SH-SY5Y (cell line): ENCODE measurements around the gene PIKFYVE.

Source experiments
- GATA2 ChIP-seq: IDR thresholded peaks from 2 replicates; pipeline ENCODE4 v1.6.1; 2011; ENCODE audit warnings: mild to moderate bottlenecking, low read depth, low read length
- GATA3 ChIP-seq: IDR thresholded peaks from 2 replicates; pipeline ENCODE4 v1.6.1; 2011; ENCODE audit warnings: low read depth, mild to moderate bottlenecking, low read length, moderate library complexity

PIKFYVE gene

DNA sequence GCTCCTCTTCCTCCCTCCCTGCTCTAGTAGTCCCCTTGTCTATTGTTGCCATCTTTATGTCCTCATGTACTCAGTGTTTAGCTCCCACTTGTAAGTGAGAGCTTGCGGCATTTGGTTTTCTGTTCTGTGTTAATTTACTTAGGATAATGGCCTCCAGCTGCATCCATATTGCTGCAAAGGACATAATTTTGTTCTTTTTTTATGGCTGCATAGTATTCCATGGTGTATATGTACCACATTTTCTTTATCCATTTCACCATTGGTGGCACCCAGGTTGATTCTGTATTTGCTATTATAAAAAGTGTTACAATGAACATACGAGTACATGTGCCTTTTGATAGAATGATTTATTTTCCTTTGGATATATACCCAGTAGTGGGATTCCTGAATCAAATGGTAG lies 12.5 kb downstream of the PIKFYVE start:
- no peak for TF ChIP-seq GATA2
- TF ChIP-seq GATA3 = no peak

DNA sequence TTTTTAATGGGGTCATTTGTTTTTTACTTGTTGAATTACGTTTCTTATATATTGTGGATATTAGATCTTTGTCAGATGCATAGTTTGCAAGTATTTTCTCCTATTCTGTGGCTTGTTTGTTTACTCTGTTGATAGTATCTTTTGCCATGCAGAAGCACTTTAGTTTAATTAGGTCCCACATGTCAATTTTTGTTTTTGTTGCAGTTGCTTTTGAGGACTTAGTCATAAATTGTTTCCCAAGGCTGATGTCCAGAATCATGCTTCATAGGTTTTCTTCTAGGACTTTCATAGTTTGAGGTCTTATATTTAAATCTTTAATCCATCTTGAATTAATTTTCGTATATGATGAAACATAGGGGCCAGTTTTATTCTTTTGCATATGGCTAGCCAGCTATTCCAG lies 13.2 kb downstream of the PIKFYVE start:
- TF ChIP-seq GATA2 (no peak), GATA3 (no peak)

DNA sequence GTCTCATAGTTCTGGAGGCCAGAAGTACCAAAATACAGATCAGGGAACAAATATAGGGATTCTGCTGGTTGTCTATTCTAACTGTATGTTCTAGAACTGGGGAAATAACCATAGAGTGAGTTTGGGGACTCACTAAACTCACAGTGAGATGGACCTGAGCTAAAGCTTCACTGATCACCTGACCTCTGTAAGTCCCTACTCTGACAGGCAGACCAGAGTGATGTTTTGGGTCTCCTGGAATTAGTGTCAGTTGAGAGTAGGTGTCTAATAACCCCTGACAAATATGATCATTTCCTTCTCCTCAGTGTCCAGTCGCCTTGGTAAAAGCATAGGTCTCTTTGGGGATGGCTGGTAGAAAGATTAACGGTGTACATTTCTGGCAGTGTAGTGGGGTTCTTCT lies 14.2 kb downstream of the PIKFYVE start:
- no peak for TF ChIP-seq GATA3

DNA sequence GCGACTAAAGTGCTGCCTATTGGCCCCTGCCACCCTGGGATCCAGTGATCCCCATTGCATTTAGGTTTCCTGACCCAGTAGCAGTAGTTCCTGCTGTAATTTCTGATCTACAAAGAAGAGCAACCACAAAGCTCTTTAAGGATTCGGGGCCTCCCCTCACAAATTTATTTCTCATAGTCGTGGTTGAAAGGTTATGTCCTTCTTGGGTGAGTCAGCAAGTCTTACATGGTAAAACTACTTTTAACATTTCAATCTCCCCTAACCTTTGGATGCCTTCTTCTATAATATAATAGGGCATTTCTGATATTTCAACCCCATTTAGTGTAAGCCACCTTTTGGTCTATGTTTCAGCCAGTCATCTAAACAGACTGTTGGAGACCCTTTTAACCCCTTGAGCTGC lies 14.9 kb downstream of the PIKFYVE start:
- TF ChIP-seq GATA3 (no peak), GATA2 (no peak)

DNA sequence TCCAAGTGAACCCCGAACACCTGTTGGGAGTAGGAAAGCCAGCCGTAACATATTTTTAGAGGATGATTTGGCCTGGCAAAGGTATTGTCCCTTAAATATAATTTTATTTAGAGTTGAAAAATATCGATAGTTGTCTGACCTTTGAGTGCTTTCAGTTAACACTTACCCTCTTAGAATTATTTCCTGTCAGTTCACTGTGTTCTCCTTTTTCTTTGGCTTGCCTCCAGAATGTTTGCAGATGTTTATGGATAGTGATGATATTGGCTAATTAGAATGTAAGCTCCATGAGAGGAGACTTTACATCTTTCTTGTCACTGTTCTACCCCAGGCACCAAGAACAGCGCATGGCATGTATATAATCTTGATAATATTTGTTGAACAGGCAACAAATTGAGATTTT lies 19.8 kb downstream of the PIKFYVE start:
- no peak for TF ChIP-seq GATA3
- no peak for TF ChIP-seq GATA2

DNA sequence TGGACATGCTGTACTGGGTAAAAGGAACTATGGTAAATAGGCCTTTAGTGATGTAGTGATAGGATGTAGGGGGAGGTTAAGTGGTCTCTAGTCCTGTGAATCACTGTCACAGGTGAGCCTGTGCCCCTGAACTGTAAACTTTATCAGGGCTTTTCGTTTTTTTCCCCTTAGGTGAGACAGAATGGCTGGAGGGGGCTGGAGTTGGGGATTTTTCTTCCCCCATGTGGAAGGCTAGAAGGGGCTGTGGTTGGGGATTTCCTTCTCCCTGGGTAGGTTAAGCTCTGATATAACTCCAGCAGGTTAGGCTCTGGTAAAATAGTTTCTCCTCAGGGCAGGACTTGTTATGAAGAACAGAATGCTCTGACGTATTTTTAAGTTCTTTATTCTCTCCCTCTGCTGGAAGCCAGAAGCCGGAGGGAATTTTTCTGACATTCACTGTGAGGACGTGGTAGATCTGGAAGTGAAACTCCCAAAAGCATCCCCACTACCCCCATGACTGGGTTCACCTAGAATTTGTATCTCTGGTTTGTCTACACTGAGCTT lies 28.5 kb downstream of the PIKFYVE start:
- TF ChIP-seq GATA3 (no peak), GATA2 (no peak)

DNA sequence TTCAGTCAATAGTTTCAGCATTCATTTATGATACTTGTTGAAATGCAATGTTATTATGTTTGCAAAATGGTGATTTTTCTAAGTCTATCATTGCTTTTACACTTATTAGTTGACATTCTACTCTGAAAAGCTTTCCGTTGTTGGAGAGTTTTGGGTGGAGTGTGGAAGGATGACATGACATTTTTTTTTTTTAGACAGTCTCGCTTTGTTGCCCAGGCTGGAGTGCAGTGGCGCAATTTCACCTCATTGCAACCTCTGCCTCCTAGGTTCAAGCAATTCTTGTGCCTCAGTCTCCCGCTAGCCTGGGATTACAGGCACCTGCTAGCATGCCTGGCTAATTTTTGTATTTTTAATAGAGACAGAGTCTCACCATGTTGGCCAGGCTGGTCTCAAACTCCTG lies 29.8 kb downstream of the PIKFYVE start:
- TF ChIP-seq GATA2 (no peak), GATA3 (no peak)

DNA sequence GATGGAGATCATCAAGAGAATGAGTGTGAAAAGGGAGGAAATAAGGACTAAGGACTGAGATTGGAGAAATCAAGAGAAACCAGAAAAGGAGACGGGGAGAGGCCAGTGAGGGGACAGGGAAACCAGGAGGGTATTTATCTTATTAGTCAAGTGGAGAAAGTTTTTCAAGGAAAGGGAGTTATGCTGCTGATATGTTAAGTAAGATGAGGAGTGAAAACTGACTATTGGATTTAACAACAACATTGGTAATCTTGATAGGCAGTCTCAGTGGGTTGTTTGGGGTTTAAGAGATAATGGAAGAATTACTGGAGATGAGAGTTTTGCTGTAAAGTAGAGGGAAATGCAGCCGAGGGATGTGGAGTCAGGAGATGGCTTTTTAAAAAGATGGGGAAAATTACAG lies 30.6 kb downstream of the PIKFYVE start:
- no peak for TF ChIP-seq GATA2
- no peak for TF ChIP-seq GATA3

DNA sequence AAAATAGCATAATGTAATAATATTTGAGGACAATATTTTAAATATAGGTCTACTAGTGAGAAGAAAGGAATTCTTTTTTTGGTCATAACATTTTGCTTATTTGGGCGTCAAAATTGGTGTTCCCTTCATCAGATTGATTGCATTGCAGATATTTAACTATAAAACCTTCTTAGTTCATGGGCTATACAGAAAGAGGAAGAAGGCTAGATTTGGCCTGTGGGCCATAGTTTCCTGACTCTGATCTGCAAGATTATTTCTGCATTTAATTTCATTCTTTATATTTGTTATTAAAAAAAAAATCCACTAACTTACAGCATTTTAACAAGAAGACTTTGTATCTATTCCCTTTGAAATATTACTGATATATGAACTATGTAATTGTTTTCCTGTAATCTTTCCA lies 31.9 kb downstream of the PIKFYVE start:
- TF ChIP-seq GATA2 (no peak), GATA3 (no peak)

DNA sequence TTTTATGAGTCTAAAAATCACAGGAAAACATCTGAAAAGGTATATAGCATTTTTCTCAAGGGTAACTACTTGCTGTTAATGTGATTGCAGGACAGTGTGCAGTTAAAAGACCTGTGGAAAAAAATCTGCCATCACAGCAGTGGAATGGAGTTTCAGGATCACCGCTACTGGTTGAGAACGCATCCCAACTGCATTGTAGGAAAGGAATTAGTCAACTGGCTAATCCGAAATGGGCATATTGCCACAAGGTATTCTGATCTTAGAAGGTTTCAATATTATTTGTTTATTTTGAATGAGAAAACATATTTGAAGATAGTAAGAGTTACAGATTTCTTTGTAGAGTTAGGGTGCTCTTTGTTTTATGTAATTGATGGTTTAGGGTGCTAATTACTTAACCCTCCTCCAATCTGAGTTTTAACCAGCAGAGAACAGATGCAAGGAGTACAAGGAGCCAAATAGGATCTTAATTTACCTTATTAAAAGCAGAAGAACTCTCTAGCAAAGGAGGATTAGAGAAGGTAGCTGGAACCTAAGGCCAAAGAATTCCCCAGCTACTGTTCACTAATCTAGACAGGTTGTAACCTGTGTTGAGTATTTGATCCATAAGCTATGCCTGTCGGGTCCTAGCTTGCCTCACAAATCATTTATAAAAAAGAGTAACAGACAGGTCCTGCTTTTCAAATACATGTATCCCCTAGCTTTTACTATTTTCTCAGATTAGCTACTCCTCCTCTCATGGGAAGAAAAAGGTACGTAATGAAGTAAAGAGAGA lies 35.0 kb downstream of the PIKFYVE start:
- TF ChIP-seq GATA2 (no peak), GATA3 (no peak)

DNA sequence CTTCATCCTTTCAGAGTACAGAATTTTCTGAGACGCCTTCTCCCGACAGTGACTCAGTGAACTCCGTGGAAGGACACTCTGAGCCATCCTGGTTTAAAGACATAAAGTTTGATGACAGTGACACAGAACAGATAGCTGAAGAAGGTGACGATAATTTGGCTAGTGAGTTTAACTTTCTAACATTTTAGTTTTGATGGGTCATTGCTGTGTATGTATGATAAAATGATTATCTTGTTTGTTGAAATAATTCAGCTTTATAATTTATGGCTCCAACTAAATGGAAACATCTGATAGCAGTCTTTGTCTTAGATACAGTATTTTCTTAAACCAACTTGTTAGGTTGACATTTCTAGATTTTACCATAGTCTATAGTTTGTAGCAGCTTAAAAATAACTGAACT lies 38.1 kb downstream of the PIKFYVE start:
- TF ChIP-seq GATA3 (no peak), GATA2 (no peak)

DNA sequence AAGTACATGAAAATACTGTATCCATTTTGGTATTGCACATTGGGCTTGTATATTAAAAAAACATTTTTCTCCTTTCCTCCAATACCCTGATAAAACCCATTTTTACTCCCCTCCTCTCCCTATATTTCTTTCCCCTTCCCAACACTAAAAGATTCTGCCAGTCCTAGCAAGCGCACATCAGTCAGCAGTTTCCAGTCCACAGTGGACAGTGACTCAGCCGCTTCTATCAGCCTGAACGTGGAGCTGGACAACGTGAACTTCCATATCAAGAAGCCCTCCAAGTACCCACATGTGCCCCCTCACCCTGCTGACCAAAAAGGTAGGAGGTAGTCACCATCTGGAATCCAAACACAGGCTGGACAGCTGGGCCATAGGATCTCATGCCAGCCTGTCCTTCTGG lies 38.6 kb downstream of the PIKFYVE start:
- TF ChIP-seq GATA3 (no peak), GATA2 (no peak)

DNA sequence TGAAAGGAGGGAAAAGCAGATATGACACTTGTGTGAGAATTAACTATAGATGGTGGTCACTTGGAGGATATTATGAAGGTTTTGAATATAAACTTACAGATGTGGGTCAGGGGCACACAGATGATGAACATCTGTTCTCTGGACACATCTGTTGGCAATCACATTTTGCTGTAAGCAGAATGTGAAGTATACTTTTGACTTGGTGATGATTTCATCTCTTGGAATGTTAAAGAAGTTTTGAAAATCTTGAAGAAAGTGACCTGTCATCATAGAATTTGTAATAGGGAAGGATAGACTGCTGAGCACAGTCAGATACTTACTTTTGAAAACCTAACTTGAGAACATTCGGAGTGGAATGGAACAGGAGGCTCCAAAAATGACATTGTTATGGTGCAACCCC lies 40.2 kb downstream of the PIKFYVE start:
- no peak for TF ChIP-seq GATA2
- TF ChIP-seq GATA3 = no peak

DNA sequence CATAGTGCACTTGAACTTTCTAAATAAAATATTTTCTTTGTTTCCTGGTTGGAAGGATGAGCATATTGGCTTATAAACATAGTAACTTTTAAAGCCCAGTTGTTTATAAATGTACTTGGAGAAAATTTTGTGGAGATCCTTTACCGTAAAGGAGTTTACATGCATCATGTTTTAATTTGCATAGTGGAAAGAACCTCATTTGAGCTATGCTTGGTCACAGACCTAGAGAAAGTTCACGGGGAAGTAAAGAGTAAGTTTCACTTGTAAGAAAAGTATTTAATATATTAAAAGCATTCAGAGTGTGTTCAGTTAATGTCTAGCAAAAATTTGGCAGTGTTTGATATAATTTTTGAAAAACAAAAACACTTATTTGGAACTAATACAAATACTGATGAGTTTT lies 45.3 kb downstream of the PIKFYVE start:
- TF ChIP-seq GATA3 = no peak
- TF ChIP-seq GATA2 = no peak

DNA sequence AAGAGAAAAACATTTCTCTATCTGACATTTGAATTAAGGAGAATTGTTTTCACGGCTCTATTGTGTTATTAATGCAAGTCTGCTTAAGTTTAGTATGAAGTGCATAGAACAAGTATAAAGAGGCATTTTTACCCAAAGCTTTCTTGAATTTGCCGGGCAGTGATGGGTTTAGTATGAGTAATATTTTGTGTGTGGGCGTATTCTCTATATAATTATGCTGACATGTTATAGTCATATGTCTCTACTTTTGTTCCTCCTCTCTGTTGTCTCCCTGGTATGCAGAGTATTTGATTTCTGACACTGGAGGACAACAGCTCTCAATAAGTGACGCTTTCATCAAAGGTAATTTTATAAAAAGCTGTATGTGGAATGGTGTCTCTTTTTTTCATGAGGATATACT lies 45.9 kb downstream of the PIKFYVE start:
- TF ChIP-seq GATA3 = no peak
- no peak for TF ChIP-seq GATA2
